Subcutaneous abdominal adipose tissue (tissue), 5 donors: ENCODE results near the gene SLC6A3.
"Not testable (repeated sequence)": the region's sequence is repeated elsewhere in the genome, so short reads cannot be mapped to it uniquely, and the experiment has no call there.

Experiments
- H3K27ac ChIP-seq: one replicate; pipeline ENCODE4 v1.7.0; 2013; ENCODE audit warnings: low read depth, mild to moderate bottlenecking, inconsistent platforms, low read length, moderate library complexity
- H3K27me3 ChIP-seq, 5 donors: one replicate each; pipeline ENCODE4 v1.7.0; 2013; ENCODE audit warnings: low read length in 5 of 5, inconsistent platforms in 1 of 5; ENCODE audit not compliant: control insufficient read depth in 5 of 5, insufficient read depth in 4 of 5
- H3K36me3 ChIP-seq, 5 donors: one replicate each; pipeline ENCODE4 v1.7.0; 2013; ENCODE audit warnings: low read length in 5 of 5; ENCODE audit not compliant: control insufficient read depth in 5 of 5, insufficient read depth in 5 of 5
- H3K4me1 ChIP-seq, 5 donors: one replicate each; pipeline ENCODE4 v1.7.0; 2013; ENCODE audit warnings: low read length in 5 of 5, mild to moderate bottlenecking in 3 of 5, moderate library complexity in 1 of 5; ENCODE audit not compliant: control insufficient read depth in 5 of 5, insufficient read depth in 5 of 5
- H3K4me3 ChIP-seq, 5 donors: one replicate each; pipeline ENCODE4 v1.7.0; 2013; ENCODE audit warnings: low read length in 5 of 5, low read depth in 1 of 5
- H3K9ac ChIP-seq, 5 donors: one replicate each; pipeline ENCODE4 v1.7.0; 2013; ENCODE audit warnings: low read length in 5 of 5, mild to moderate bottlenecking in 4 of 5, moderate library complexity in 3 of 5
- H3K9me3 ChIP-seq, 5 donors: one replicate each; pipeline ENCODE4 v1.7.0; 2013; ENCODE audit warnings: low read length in 5 of 5; ENCODE audit not compliant: control insufficient read depth in 5 of 5
- donor health status: healthy.
- donor health status: healthy.
- donor health status: healthy.
- donor health status: healthy.
- donor health status: healthy.

Gene SLC6A3

GRCh38 chr5:1465966-1466471 is 20.8 kb upstream of the SLC6A3 start:
- no peak overlapping the region for H3K9ac ChIP-seq
- no peaks in the 10 kb centered on the region for H3K27me3 ChIP-seq
- no peak overlapping the region for H3K4me3 ChIP-seq
- no peaks in the 10 kb centered on the region for H3K4me1 ChIP-seq
- peaks cover 0 to 65% (median 35%) of the 10 kb centered on the region in 5 donors for H3K36me3 ChIP-seq
- H3K9me3 ChIP-seq = peaks cover 0 to 4% (median 0%) of the 10 kb centered on the region in 5 donors
- no peak overlapping the region for H3K27ac ChIP-seq

- no peaks in the 10 kb centered on the region for H3K4me1 ChIP-seq
- H3K4me3 ChIP-seq = no peak overlapping the region
- H3K9ac ChIP-seq = no peak overlapping the region
- H3K27me3 ChIP-seq = no peaks in the 10 kb centered on the region
- peaks cover 0 to 4% (median 0%) of the 10 kb centered on the region in 5 donors for H3K9me3 ChIP-seq
- H3K27ac ChIP-seq = no peak overlapping the region
- peaks cover 0 to 65% (median 39%) of the 10 kb centered on the region in 5 donors for H3K36me3 ChIP-seq
Observed at GRCh38 chr5:1465117-1465516, 19.9 kb upstream of the SLC6A3 start.

DNA sequence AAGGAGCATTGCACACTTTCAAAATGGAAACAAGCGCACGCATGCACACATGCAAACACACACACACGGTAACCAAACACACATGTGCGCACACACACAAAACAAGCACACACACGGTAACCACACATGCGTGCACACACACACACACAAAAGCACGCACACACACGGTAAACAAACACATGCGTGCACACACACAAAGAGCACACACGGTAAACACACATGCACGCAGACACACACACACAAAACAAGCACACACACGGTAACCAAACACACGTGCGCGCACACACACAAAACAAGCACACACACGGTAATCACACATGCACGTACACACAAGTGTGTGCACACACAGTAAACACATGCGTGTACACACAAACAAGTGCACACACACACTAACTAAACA is 19.3 kb upstream of the SLC6A3 start:
- no peak overlapping the region for H3K9ac ChIP-seq
- no peak overlapping the region for H3K4me3 ChIP-seq
- H3K27ac ChIP-seq = no peak overlapping the region
- H3K9me3 ChIP-seq = peaks cover 0 to 4% (median 0%) of the 10 kb centered on the region in 5 donors
- H3K4me1 ChIP-seq = no peaks in the 10 kb centered on the region
- H3K27me3 ChIP-seq = no peaks in the 10 kb centered on the region
- H3K36me3 ChIP-seq = peaks cover 0 to 62% (median 37%) of the 10 kb centered on the region in 5 donors

DNA sequence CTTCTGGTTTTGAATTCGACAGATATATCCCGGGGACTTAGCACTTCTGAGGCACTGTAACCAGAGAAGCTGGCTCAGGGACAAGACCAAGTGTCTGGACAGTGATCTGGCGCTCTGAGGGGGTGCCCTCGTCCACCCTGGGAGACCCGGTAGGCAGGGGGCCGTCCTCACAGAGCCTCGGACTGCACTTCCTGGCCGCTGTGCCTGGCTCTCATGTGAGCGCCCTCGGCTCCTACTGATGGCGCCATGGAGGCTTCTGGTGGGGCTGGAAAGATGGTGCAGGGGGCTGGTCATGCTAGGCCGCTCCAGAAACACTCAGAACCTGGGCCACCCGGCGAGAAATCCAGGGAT is 18.8 kb upstream of the SLC6A3 start:
- Histone ChIP-seq H3K9me3 (peaks cover 0 to 4% (median 0%) of the 10 kb centered on the region in 5 donors), H3K9ac (no peak overlapping the region), H3K4me1 (no peaks in the 10 kb centered on the region), H3K4me3 (no peak overlapping the region), H3K36me3 (peaks cover 0 to 62% (median 37%) of the 10 kb centered on the region in 5 donors), H3K27ac (no peak overlapping the region), H3K27me3 (no peaks in the 10 kb centered on the region)

DNA sequence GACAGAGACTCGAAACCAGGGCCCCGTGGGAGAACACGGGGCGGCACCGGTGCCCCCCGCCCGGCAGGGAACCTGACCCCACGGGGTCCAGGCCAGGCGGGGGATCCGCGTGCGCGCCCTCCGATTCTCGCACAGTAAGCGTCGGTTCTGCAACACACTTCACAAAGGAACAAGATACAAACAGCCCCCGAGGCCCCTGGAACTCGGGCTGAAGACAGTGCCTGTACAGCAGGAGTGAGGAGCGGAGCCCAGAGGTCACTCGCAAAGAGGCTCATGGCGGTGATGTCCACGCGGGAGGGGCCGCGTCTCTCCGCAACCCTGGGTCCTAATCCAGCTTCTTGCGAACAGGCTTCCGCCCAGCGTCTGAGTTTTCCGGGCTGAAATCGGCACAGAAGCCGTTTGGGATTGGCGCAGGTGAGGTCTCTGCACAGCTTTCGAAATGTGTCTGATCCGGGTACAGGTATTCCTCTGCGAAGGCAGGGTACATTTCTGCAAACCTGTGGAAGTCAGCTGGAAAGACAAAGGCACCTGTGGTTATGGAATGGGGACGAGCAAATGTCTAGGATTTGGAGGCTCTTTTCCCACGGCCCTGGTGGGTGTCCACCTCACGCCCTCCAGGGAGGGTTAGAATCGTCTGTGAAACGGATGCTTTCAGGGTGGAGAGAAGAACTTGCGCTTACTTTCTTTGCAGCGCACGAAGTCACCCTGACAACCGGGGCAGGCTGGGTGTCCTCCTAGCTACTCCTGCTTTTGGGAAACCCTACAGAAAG is 18.3 kb upstream of the SLC6A3 start:
- Histone ChIP-seq H3K36me3 (peaks cover 0 to 62% (median 37%) of the 10 kb centered on the region in 5 donors), H3K9me3 (peaks cover 0 to 4% (median 0%) of the 10 kb centered on the region in 5 donors)

GRCh38 chr5:1462358-1462757 is 17.1 kb upstream of the SLC6A3 start:
- no peak overlapping the region for H3K27ac ChIP-seq
- peaks cover 0 to 4% (median under 1%) of the 10 kb centered on the region in 5 donors for H3K9me3 ChIP-seq
- no peaks in the 10 kb centered on the region for H3K4me1 ChIP-seq
- H3K27me3 ChIP-seq = no peaks in the 10 kb centered on the region
- peaks cover 0 to 62% (median 37%) of the 10 kb centered on the region in 5 donors for H3K36me3 ChIP-seq
- H3K9ac ChIP-seq = no peak overlapping the region
- H3K4me3 ChIP-seq = no peak overlapping the region

More for the DNA sequence above, 18.3 kb upstream of the SLC6A3 start:
- Histone ChIP-seq H3K9ac (no peak overlapping the region), H3K27ac (no peak overlapping the region), H3K4me3 (no peak overlapping the region), H3K4me1 (no peaks in the 10 kb centered on the region), H3K27me3 (no peaks in the 10 kb centered on the region)

DNA sequence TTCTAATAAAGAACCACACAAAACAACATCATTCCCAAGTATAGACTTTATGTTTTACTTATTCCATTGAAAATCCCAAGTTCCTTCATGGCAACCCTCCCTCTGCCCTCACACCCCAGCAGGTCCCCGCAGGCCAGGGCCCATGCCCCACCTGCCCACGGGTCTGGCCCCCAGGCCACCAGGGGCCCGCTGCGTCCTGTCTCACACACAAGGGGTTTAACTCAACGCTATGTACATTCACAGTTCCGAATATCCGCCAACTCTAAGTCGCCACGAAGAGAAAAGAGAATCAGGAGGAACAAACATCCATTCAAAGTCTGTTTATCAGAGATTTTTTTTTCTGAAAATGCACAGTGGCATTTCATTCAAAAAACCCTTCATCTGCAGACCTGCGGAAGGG is 16.2 kb upstream of the SLC6A3 start:
- Histone ChIP-seq H3K36me3 (peaks cover 0 to 58% (median 37%) of the 10 kb centered on the region in 5 donors), H3K27me3 (no peaks in the 10 kb centered on the region)

DNA sequence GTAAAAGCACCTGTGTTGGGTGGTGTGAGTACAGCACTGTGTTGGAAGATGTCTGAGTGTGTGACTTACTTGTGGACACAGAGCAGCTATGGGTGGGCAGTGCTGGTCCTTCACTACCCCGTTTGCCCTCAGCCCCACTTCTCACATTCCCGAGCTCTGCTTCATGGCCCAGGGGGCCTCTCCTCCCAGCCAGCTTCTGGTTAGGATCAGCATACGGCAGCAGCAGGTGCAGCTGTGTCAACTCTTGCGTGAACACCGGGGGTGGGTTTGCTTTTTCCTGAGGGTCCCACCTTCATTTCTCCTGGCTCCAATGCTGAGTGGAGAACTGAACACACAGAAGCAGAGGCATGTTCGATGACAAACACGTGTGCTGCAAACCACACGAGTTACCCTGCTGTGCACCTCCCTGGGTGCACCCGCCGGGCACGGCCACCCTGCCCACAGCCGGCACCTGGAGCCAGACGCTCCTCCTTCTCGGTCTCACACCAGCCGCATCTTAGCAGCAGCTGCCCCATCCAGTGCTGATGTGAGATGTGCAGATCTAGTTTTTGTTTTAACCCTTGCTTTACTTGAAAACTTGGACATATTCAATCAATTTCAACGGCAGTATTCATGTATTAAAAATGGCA is 14.9 kb upstream of the SLC6A3 start:
- H3K9ac ChIP-seq = no peak overlapping the region
- peaks cover 0 to 46% (median 26%) of the 10 kb centered on the region in 5 donors for H3K36me3 ChIP-seq
- no peaks in the 10 kb centered on the region for H3K27me3 ChIP-seq
- no peak overlapping the region for H3K4me3 ChIP-seq
- H3K27ac ChIP-seq = no peak overlapping the region
- H3K4me1 ChIP-seq = no peaks in the 10 kb centered on the region
- peaks cover 4 to 21% (median 12%) of the 10 kb centered on the region in 5 donors for H3K9me3 ChIP-seq

More for the DNA sequence above, 16.2 kb upstream of the SLC6A3 start:
- no peak overlapping the region for H3K4me3 ChIP-seq
- no peak overlapping the region for H3K27ac ChIP-seq
- no peaks in the 10 kb centered on the region for H3K4me1 ChIP-seq
- no peak overlapping the region for H3K9ac ChIP-seq
- peaks cover 4 to 14% (median 7%) of the 10 kb centered on the region in 5 donors for H3K9me3 ChIP-seq

DNA sequence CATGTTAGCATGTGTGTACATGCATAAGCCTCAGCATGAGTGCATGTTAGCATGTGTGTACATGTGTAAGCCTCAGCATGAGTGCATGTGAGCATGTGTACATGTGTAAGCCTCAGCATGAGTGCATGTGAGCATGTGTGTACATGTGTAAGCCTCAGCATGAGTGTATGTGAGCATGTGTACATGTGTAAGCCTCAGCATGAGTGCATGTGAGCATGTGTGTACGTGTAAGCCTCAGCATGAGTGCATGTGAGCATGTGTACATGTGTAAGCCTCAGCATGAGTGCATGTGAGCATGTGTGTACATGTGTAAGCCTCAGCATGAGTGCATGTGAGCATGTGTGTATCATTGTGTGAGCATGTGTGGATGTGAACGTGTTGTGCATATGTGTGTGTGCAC is 14.2 kb upstream of the SLC6A3 start:
- H3K27me3 ChIP-seq, H3K27ac ChIP-seq, H3K4me3 ChIP-seq, H3K9ac ChIP-seq, H3K4me1 ChIP-seq: not testable (repeated sequence)
- peaks cover 0 to 38% (median 25%) of the 10 kb centered on the region in 5 donors for H3K36me3 ChIP-seq
- peaks cover 4 to 25% (median 13%) of the 10 kb centered on the region in 5 donors for H3K9me3 ChIP-seq
